Stimulated activated CD4-positive, alpha-beta T cell treated with anti-CD3 and anti-CD28 coated beads, Interleukin-1b, Interleukin-23, amount 100 ng/mL, for 48 hours (primary cell): ENCODE results near the gene CRACR2A.

ENCODE experiments used
- DNase-seq: peaks from one replicate; pipeline ENCODE4 v3.0.0-alpha.2; 2020

The CRACR2A gene

DNA sequence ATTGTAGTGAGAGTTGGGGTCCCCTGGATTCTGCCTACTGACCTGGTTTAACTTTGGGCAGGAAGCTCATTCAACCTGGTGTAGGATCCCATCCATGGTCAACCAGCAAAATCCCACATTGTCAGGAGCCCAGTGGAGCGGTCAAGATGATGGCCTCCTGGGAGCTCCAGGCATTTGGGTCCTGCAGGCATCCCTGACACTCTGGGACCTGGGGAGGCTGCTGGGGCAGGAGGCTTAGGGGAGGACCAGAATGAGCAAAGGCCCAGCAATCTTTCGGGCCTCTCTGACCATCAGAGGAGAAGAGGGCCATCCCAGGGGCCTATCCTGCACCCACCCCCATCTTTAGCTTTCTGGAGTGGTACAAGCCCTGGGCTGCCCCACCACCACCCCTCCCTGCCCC lies 157.9 kb downstream of the CRACR2A start:
- DNase-seq: no peak

DNA sequence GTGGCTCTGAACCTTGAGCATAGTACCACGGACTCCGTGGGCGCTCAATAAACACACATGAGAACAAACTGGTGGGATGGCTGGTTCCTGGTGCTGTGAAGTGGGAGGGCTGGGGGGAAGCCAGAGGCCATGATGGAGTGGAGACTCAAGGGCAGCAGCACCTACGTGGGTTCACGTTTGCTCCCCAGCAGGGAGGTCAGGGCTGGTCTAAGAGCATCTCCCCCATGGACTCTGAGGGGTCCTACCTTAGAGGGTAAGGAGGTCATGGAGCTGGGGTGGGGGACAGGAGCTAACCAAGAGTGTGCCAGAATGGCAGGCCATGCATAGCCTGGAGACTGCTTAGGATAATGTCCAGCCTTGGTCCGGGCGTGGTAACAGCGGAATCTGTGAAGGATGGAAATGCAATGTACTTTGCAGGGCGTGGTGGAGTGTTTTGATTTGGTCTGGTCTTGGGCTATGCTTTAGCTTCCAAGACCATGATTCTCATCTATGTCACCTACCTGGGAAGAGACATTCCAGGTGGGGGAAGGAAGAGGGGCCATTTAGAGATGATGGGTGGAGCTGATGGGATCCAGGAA lies 158.9 kb downstream of the CRACR2A start:
- no peak for DNase-seq

DNA sequence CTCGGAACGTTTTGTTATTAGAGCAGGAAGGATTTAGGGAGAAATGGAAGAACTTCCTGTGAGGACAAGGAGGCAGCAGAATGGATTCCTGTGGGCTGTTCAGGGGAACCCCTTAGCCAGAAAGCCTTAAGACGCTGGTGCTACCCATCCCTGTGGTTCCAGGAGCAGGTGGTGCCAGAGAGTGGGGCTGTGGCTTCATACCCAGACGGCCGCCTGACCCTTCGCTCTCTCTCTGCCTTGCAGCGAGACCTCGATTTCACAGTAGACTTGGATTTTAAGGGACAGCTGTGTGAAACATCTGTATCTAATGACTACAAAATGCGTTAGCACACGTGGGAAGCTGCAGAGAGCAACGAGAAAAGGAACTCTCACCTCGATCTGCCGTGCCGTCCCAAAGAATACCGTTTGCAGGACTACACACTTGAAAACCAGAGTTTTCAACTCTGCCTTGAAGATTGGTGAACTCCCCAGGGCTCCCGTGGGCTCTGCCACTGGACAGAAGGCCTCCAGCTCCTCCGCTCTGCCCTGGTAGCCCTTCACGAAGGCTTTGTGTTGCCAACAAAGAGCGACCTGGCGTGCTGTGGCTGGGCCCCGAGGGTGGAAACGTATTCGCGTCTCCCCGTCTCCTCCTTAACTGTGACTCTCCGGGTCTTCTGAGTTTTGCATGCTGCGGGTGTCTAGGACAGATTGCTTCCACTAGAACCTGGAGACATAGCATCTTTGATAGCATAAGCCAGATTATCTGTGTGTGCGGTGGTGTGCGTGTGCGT lies 159.9 kb downstream of the CRACR2A start:
- no peak for DNase-seq

DNA sequence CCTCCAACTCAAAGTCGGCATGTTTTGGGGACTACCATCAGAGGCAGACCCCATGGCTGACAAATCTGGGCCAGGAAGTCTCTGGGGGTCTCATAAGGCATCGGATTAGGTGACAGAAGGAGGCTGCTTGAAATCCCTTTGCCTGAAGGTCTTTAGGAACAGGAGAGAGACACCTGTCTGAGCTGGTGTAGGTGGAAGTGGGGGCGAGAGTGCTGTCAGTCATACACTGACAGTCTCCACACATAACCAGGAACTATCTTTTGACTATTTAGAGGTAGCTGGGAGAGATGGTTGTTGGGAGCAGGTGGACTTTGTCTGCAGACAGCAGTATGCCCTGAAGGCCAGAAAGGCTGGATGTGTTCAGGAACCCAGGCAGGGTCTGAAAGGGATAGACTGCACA lies 163.2 kb downstream of the CRACR2A start:
- no peak for DNase-seq

DNA sequence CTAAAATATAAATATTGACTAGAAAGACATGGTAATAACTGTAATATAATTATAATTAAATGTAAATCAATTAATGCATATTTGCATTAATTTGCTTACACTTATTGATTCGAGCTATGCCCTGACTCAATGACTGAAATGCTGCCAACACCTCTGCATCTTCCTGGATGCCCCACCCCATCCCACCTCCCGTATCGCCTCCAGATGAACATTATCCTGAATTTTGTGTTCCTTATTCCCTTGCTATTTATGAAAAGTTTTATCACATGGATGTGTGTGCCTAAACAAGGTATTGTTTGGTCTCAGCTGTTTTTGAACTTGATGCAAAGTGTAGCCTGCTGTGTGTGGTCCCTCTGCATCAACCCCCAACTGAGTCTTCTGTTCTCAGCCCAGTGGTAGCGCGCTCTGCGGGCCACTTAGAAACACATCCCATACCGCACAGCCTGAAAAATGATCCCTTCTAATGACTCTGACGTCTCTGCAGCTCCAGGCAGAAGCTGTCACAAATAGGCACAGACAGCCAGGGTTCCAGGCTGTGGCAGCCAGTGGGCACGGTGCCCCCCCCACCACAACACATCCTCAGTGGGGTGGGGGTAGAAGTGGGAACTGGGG lies 165.4 kb downstream of the CRACR2A start:
- no peak for DNase-seq

DNA sequence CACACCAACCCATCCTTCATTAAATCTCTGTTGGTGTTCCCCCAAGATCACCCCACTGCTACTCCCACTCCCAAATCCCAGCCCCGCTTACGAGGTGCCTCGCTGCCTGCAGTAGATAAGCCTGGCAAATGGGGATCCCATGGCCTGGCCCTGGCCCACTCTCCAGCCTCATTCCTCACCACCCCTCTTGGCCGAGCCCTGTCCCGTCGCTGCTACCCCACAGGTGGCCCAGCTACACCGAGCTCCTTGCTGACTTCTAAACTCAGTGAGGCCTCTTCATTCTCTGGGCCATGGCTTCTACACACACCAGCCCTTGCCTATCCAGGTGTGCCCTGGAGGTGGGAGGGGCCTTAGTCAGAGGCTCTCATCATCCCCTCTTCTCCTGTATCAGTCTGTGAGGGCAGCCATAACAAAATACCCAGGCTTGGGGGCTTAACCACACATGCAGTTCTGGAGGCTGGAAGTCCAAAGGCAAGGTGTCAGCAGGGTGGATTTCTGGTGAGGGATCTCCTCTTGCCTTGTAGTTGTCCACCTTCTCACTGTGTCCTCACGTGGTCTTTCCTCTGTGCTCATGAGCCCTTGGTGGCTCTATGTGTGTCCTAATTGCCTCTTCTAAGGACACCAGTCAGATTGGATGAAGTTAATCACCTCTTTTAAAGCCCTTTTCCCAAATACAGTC lies 169.1 kb downstream of the CRACR2A start:
- DNase-seq: no peak

DNA sequence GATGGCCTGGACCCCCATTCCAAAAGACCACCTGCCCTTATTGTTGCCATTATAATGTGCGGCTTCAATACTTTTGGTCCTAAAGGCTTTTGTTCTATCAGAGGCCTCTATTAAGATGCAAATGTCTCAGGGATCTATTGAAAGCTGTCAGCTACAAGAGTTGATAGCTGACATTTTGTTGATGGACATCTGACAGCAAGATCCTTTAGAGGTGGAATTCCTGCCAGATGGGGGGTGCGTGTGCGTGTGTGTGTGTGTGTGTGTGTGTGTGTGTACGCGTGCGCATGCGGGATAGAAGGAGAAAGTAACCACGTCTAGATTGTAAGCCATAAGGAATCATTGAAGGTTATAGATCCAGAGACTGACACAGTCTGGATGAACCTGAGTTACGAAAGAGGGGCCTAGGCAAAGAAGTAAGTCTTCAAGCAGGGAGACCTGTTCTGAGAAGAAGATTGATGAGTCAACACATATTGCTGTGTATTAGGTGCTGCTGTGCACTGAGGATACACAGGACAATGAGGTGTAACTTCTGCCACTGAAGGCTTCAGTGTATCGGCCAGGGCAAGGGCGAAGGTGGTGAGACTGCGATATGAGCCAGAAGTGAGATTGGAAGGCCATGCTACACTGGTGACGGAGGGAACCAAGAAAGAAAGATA lies 172.7 kb downstream of the CRACR2A start:
- DNase-seq: no peak

DNA sequence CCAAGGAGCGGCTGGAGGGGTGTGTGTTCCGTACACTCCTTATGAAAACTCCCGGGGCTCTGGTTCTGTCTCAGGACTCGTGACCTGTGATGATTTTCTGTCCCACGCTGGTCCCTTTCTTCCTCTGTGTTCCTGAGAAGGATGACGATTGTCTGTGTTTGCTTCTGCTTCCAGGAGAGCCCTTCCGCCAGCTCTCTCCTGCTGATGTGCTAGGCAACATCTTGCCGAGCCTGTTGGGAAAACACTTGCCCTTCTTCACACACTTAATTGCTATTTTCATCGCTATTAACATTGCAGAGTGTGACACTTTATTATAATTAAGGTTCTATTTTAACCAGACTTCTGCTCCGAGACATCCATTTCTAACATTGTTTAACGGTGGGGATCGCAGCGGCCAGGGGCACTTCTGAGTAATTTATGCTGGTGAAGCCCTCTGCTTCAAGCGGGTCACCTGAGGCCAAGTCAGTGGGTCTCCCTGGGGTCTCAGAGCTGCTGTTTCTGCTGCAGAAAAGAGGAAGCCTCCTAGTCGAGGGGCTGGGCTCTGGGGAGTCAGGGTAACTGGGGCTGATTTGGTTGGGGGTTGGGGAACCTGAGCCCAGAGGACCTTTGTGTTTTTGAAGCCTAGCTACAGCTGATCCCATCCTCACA lies 173.3 kb downstream of the CRACR2A start:
- DNase-seq: no peak

DNA sequence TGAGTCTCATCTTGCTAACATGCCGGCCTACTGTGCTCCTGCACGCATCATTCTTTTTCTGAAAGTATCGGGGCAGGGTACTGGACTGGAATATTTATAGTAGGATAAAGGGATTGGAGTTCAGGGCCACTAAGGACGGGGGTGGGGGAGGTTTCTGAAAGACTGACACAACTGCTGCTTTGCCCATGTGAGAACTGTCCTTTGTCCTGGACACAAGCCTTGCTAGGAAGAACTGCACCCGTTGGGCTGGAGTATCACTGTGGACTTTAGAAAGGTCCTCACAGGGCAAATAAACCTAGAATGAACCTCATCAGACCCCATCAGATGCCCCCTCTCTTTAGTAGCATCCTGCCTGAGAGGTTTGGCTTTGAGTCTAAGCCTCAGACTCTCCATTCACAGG lies 174.4 kb downstream of the CRACR2A start:
- DNase-seq: no peak

DNA sequence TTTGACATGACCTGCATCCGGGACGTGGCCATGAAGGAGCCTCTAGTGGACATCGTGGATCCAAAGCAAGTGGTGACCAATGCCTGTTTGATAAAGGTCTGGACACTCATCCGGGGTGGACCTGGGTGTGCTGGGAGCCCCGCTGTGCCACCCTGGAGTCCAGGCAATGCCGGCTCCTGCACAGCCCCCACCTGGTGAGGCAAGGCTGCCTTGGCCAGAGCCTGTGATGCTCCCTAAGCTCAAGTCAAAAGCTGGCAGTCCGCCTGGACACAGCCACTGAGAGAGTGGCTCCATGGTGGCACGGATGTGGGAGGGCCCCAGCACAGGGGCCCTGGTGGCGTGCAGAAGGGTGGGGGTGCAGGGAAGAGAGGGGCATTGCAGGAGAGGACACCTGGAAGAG lies 176.0 kb downstream of the CRACR2A start:
- no peak for DNase-seq

DNA sequence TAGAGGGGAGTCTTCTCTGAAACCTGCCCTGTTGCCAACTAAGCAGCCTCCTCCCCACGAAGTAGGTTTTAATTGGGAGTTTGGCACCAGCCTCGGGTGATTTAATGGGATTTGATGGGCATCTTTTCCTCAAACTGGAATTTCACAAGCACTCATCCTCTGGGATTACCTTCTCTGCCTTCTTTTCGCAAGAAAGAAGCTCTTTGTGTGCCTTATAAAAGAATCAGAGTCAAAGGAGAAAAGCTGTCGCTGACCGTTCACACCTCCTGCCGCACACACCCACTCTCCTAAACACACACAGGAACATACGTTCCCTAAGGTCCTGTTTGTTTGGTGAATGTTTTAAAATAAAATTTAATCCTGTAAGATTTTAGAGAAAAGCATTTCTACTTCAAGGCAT lies 177.9 kb downstream of the CRACR2A start:
- DNase-seq: no peak

DNA sequence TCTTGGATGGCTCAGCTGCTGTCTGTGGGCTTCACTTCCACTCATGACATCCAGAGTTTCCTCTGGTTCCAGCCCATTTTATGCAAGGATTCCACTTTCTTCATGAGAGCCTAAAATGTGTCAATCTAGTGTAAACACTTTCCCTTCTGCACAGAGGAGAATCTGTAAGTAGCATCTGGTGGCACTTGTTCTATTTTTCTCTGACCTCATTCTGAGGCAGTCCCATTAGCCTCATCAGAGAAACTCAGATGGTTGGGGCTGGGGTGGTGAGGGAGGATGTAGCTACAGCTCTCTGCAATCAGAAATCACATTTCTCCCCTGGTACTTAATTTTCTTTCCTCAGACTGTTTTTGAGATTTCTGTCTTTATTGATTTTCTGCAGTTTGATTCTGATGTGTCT lies 180.3 kb downstream of the CRACR2A start:
- no peak for DNase-seq

DNA sequence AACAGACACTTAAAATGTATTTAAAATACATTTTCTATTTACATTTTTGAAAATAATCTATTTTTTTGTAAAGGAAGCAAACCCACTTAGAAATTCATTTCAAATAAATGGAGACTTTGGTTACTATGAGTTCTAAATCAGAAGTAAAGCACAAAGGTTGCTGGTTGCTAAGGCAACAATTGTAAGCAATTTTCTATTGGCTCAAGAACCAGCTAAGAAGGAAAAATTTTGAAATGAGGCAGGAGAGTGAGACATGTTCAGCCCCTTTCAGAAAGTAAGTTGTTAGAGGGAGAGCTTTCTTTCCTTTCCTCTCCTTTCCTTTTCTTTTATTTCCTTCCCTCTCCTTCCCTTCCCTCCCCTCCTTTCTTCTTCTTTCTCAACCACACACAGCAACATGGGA lies 181.2 kb downstream of the CRACR2A start:
- no peak for DNase-seq

DNA sequence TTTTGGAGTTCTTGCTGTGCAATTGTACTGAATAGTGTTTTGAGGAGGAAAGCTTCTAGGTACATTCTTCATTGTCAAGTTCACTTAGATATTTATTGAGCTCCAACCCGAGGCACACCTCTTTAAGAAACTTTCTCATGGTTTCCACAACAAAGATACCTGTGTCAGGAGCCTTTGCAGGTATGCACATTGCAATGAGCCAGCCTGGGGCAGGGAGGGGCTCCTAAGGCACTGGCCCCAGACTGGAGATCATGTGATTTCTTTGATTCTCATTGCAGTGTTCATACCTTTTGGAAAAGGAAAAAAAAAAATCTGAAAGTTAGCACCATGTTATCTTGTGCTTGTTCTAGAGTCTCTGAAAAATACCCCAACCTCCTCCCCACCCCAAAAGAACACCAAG lies 181.6 kb downstream of the CRACR2A start:
- no peak for DNase-seq

DNA sequence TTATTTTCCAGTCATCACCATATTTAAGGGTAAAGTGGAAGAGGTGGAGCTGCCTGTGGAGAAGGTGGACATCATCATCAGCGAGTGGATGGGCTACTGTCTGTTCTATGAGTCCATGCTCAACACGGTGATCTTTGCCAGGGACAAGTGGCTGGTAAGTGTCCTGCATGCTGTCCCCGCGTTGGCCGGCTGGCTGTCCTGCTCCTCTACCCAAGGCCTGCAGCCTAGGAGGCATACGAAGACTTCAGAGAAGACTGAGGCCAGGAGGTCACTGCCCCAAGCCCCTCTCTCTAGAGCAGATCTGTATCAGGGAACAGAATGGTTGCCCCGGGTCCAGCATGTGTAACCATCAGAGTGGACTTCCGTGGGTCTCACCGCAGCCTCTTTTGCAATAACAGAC lies 184.2 kb downstream of the CRACR2A start:
- DNase-seq: no peak

DNA sequence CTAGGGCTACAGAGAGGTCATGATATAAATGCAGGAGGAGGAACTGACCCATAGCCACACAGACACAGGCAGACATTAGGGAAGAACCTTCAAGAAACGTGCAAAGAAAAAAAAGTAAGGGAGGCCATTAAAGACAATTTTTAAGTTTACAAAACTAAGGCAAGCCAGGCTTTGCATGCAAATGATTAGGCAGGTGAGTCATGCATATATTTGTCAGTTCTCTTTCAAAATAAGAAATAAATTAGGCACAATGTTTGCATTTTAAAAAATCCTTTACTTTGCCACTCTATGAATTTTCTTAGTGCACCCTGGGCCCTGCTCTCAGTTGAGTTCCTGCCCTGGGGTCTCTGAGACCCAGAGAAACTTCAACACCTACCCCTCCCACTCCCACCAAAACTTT lies 186.9 kb downstream of the CRACR2A start:
- no peak for DNase-seq
